HEK293 (cell line): Measurements from ENCODE around the gene ACTN4.

Source experiments
- ATF2 ChIP-seq: fragments of 450-650 bp; formaldehyde crosslinking; IDR thresholded peaks from 2 replicates; pipeline ENCODE4 v1.5.1; 2016; ENCODE audit warnings: missing biosample characterization, missing genetic modification characterization, low read depth
- GLIS2 ChIP-seq: fragments of 450-650 bp; formaldehyde crosslinking; IDR thresholded peaks from 2 replicates; pipeline ENCODE4 v1.5.1; 2016; ENCODE audit warnings: missing biosample characterization, missing genetic modification characterization
- KLF1 ChIP-seq: fragments of 450-650 bp; formaldehyde crosslinking; IDR thresholded peaks from 2 replicates; pipeline ENCODE4 v1.5.1; 2016; ENCODE audit warnings: missing biosample characterization, missing genetic modification characterization
- OSR2 ChIP-seq: fragments of 450-650 bp; formaldehyde crosslinking; IDR thresholded peaks from 2 replicates; pipeline ENCODE4 v1.5.1; 2016; ENCODE audit warnings: missing biosample characterization, missing genetic modification characterization
- ZBTB26 ChIP-seq: fragments of 450-650 bp; formaldehyde crosslinking; optimal IDR thresholded peaks from 2 replicates; pipeline ENCODE3; 2016; ENCODE audit warnings: missing biosample characterization, mild to moderate bottlenecking, missing genetic modification characterization
- ZFP41 ChIP-seq: fragments of 450-650 bp; formaldehyde crosslinking; IDR thresholded peaks from 2 replicates; pipeline ENCODE4 v1.5.1; 2016; ENCODE audit warnings: missing biosample characterization, missing genetic modification characterization, borderline replicate concordance
- ZNF138 ChIP-seq: fragments of 450-650 bp; formaldehyde crosslinking; IDR thresholded peaks from 2 replicates; pipeline ENCODE4 v1.5.1; 2016; ENCODE audit warnings: missing biosample characterization, missing genetic modification characterization, borderline replicate concordance
- ZNF140 ChIP-seq: fragments of 450-650 bp; formaldehyde crosslinking; IDR thresholded peaks from 2 replicates; pipeline ENCODE4 v1.5.1; 2016; ENCODE audit warnings: missing biosample characterization, missing genetic modification characterization
- ZNF148 ChIP-seq: fragments of 450-650 bp; formaldehyde crosslinking; IDR thresholded peaks from 2 replicates; pipeline ENCODE4 v1.5.0; 2017; ENCODE audit warnings: missing biosample characterization, missing genetic modification characterization, borderline replicate concordance
- ZNF155 ChIP-seq: fragments of 450-650 bp; formaldehyde crosslinking; IDR thresholded peaks from 2 replicates; pipeline ENCODE4 v1.5.1; 2016; ENCODE audit warnings: missing biosample characterization, missing genetic modification characterization
- ZNF157 ChIP-seq: fragments of 450-650 bp; formaldehyde crosslinking; IDR thresholded peaks from 2 replicates; pipeline ENCODE4 v1.5.1; 2016; ENCODE audit warnings: missing biosample characterization, missing genetic modification characterization
- ZNF18 ChIP-seq: fragments of 450-650 bp; formaldehyde crosslinking; IDR thresholded peaks from 2 replicates; pipeline ENCODE4 v1.5.1; 2016; ENCODE audit warnings: missing biosample characterization, missing genetic modification characterization
- ZNF19 ChIP-seq: fragments of 450-650 bp; formaldehyde crosslinking; IDR thresholded peaks from 2 replicates; pipeline ENCODE4; 2016; ENCODE audit warnings: missing biosample characterization, missing genetic modification characterization, low read depth
- ZNF221 ChIP-seq: fragments of 450-650 bp; formaldehyde crosslinking; IDR thresholded peaks from 2 replicates; pipeline ENCODE4 v1.5.1; 2017; ENCODE audit warnings: missing biosample characterization, missing genetic modification characterization, borderline replicate concordance
- ZNF280C ChIP-seq: fragments of 450-650 bp; formaldehyde crosslinking; IDR thresholded peaks from 2 replicates; pipeline ENCODE4 v1.5.1; 2016; ENCODE audit warnings: missing biosample characterization, missing genetic modification characterization
- ZNF37A ChIP-seq: fragments of 450-650 bp; IDR thresholded peaks from 2 replicates; pipeline ENCODE4 v1.5.1; 2018; ENCODE audit warnings: missing biosample characterization, missing genetic modification characterization
- ZNF423 ChIP-seq: fragments of 450-650 bp; formaldehyde crosslinking; IDR thresholded peaks from 2 replicates; pipeline ENCODE4 v1.5.1; 2016; ENCODE audit warnings: missing biosample characterization, missing genetic modification characterization
- ZNF426 ChIP-seq: fragments of 450-650 bp; formaldehyde crosslinking; IDR thresholded peaks from 2 replicates; pipeline ENCODE4 v1.5.1; 2017; ENCODE audit warnings: missing biosample characterization, missing genetic modification characterization, mild to moderate bottlenecking, inconsistent platforms, moderate library complexity
- ZNF558 ChIP-seq: fragments of 450-650 bp; formaldehyde crosslinking; IDR thresholded peaks from 2 replicates; pipeline ENCODE4 v1.5.1; 2016; ENCODE audit warnings: missing biosample characterization, missing genetic modification characterization
- ZNF610 ChIP-seq: fragments of 450-650 bp; formaldehyde crosslinking; IDR thresholded peaks from 2 replicates; pipeline ENCODE4 v1.5.1; 2016; ENCODE audit warnings: missing biosample characterization, missing genetic modification characterization, borderline replicate concordance
- ZNF621 ChIP-seq: fragments of 450-650 bp; formaldehyde crosslinking; IDR thresholded peaks from 2 replicates; pipeline ENCODE4 v1.5.1; 2017; ENCODE audit warnings: missing biosample characterization, missing genetic modification characterization
- ZNF626 ChIP-seq: fragments of 450-650 bp; sonication (Bioruptor Pico); formaldehyde crosslinking; IDR thresholded peaks from 2 replicates; pipeline ENCODE4 v1.5.1; 2018; ENCODE audit warnings: missing biosample characterization, missing genetic modification characterization, inconsistent platforms
- ZNF677 ChIP-seq: fragments of 450-650 bp; IDR thresholded peaks from 2 replicates; pipeline ENCODE4 v1.5.0; 2018; ENCODE audit warnings: missing biosample characterization, mild to moderate bottlenecking, missing genetic modification characterization, moderate library complexity
- ZNF768 ChIP-seq: fragments of 450-650 bp; formaldehyde crosslinking; IDR thresholded peaks from 2 replicates; pipeline ENCODE4 v1.5.1; 2018; ENCODE audit warnings: missing biosample characterization, mild to moderate bottlenecking, missing genetic modification characterization
- ZNF776 ChIP-seq: fragments of 450-650 bp; formaldehyde crosslinking; IDR thresholded peaks from 2 replicates; pipeline ENCODE4 v1.5.0; 2017; ENCODE audit warnings: missing biosample characterization, missing genetic modification characterization, borderline replicate concordance
- ZNF792 ChIP-seq: fragments of 450-650 bp; formaldehyde crosslinking; IDR thresholded peaks from 2 replicates; pipeline ENCODE4 v1.5.1; 2016; ENCODE audit warnings: missing biosample characterization, missing genetic modification characterization
- ZNF830 ChIP-seq: fragments of 450-650 bp; IDR thresholded peaks from 2 replicates; pipeline ENCODE4 v1.5.0; 2018; ENCODE audit warnings: missing biosample characterization, missing genetic modification characterization, low read depth, mild to moderate bottlenecking, moderate library complexity
- ZSCAN23 ChIP-seq: fragments of 450-650 bp; formaldehyde crosslinking; IDR thresholded peaks from 2 replicates; pipeline ENCODE4 v1.5.1; 2016; ENCODE audit warnings: missing biosample characterization, missing genetic modification characterization
- ZSCAN30 ChIP-seq: fragments of 450-650 bp; IDR thresholded peaks from 2 replicates; pipeline ENCODE4 v1.5.1; 2018; ENCODE audit warnings: missing biosample characterization, mild to moderate bottlenecking, missing genetic modification characterization, moderate library complexity
- ZSCAN4 ChIP-seq: fragments of 450-650 bp; formaldehyde crosslinking; IDR thresholded peaks from 2 replicates; pipeline ENCODE4 v1.5.1; 2017; ENCODE audit warnings: missing biosample characterization, missing genetic modification characterization

The ACTN4 gene

GRCh38 chr19:38766276-38767047 lies 119.0 kb downstream of the ACTN4 start (continued):
- TF ChIP-seq ZNF423 (tag by site-specific recombination) (no peak), ZNF776 (no peak), ZSCAN23 (tag by site-specific recombination) (0 out of 2 replicates have a peak, but pooled peaks have one; percentile 29), ZNF140 (tag by site-specific recombination) (peak; percentile 96), ZNF830 (no peak), ZNF155 (tag by site-specific recombination) (no peak), ZNF37A (tag by site-specific recombination) (no peak), ZNF221 (tag by site-specific recombination) (no peak), ZNF148 (no peak), ZNF157 (0 out of 2 replicates have a peak, but pooled peaks have one; percentile 25), ZBTB26 (tag by site-specific recombination) (no peak), ZSCAN30 (no peak), ZNF677 (tag by site-specific recombination) (no peak), ZNF610 (no peak), ZNF768 (tag by site-specific recombination) (no peak), ZNF18 (no peak), OSR2 (tag by site-specific recombination) (no peak), ZNF426 (tag by site-specific recombination) (peak; percentile 97), ZNF19 (tag by site-specific recombination) (peak; percentile 85; the same call in 1 of the 2 replicates), ZNF558 (tag by site-specific recombination) (peak; percentile 94), ZNF280C (no peak), KLF1 (tag by site-specific recombination) (no peak), ZNF621 (tag by site-specific recombination) (no peak), ZFP41 (tag by site-specific recombination) (no peak), GLIS2 (no peak; the same call in 1 of the 2 replicates), ZSCAN4 (tag by site-specific recombination) (0 out of 2 replicates have a peak, but pooled peaks have one; percentile 16), ZNF792 (tag by site-specific recombination) (no peak), ATF2 (tag by site-specific recombination) (no peak), ZNF138 (tag by site-specific recombination) (peak; percentile 92; the same call in 1 of the 2 replicates), ZNF626 (tag by site-specific recombination) (no peak)
